Stimulated activated CD4-positive, alpha-beta T cell treated with anti-CD3 and anti-CD28 coated beads, Interleukin-1b, Interleukin-23, amount 100 ng/mL, for 48 hours (primary cell): ENCODE results near the gene CDADC1.

ENCODE experiments used
- DNase-seq: peaks from one replicate; pipeline ENCODE4 v3.0.0-alpha.2; 2020

CDADC1 gene

GRCh38 chr13:49297338-49297737 is 49.6 kb downstream of the CDADC1 start:
- no peak for DNase-seq

GRCh38 chr13:49298416-49298815 is 50.7 kb downstream of the CDADC1 start:
- no peak for DNase-seq

DNA sequence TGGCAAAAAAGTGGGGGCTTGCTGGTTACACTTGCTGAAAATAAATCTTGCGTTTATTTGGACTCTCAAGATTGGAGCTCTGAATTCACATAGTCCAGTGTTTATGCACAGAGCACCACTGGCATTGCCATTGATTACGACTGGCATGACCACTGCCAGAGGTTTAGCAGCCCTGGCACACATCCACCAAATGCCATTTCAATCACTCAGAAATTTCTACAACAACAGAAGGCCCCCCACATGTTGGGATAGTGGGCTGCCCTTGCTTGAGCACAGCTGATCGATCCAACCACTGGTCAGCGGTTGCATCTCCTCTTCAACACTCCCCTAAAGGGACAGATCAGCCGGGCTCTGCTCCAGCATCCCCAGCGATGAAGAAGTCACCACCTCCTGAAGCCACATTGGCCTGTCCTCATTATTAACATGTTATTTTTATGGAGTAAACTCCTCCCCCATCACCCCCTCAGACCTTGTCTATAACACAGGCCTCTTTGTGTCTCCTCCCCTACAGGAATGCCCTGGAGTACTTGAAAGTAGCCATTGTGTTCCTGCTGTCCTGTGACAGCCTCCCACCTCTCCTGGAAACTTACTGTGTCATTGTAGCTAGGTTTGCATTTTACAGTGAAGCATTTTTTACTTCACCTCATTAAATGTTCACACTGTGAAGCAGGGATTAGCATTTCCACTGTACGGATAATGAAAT is 51.3 kb downstream of the CDADC1 start:
- no peak for DNase-seq

DNA sequence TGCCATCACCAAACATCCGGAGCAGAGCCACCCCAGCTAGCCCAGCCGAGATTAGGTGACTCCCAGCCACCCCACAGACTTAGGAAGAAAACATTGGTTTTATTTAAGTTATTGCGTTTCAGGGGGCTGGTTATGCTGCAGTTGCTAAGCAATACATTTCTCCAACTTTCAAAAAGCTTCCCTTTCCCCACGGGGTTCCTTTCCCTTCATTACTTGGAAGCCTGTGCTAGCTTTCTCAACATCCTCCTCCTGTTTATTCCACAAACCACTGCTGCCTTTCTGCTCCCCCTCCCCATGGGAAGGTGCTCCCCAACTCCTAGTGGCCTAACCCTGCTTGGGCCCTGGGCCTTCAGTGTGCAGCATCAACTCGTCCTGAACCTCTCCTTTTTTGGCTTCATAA is 52.6 kb downstream of the CDADC1 start:
- no peak for DNase-seq

DNA sequence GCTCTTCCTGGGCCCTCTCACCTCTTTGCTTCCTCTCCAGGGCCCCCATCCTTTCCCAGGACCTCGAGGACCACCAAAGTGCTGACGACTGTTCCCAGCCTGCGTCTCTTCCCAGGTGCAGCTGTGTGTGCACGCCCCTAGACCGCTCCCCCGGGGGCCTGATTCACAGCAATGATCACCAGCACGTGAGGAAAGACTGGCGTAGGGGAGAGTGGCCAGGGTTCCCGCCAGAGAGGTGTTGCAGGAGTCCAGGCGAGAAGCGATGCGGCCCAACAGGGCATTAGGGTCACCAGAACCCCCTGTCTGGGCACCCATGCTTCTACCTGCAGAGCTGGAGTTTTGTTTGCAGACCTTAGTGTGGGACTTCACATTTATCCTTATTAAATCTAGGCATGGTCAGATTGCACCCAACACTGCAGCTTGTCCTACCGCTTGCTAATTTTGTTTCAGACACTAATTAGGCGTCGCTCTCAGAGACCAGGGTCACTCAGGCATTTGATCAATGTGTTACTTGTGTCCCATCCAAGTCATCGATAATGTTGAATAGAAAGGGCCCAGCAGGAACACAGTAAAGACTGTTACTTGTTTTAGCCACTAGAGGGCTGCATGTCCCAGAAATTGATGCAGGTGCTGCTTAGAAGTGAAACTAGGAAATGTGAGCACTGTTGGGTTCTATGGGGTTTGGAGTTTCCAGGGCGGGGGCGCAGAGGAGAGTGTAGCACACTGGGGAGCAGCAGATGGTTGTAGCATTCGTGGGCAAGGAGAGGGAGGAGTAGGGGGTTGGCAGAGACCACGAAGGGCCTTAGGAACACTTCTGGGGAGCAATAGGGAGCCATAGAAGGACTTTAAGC is 53.2 kb downstream of the CDADC1 start:
- peak; percentile 65 for DNase-seq

GRCh38 chr13:49302222-49302621 is 54.5 kb downstream of the CDADC1 start:
- DNase-seq: no peak

GRCh38 chr13:49302817-49303216 is 55.1 kb downstream of the CDADC1 start:
- no peak for DNase-seq

GRCh38 chr13:49303533-49304252 is 56.0 kb downstream of the CDADC1 start:
- DNase-seq: no peak

DNA sequence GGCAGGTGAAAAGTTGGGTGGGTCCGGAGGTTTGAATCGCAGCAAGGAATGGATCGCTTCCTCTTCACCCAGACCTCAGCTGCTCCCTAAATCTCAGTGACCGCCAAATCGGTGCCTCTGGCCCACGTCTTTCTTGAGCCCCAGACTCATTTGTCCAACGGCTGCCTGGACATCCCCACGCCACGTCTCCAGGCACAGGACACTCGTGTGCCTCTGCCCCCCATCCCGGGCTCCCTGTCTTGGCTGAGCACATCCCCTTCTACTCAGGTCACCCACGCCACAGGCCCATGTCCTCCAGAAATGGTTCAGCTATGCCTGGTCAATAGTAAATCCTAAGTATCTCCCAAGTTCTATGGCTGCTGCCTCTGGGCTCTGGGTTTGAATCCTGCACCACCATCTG is 56.6 kb downstream of the CDADC1 start:
- no peak for DNase-seq

- DNase-seq: no peak
Observed at GRCh38 chr13:49304763-49305700, 57.3 kb downstream of the CDADC1 start.

DNA sequence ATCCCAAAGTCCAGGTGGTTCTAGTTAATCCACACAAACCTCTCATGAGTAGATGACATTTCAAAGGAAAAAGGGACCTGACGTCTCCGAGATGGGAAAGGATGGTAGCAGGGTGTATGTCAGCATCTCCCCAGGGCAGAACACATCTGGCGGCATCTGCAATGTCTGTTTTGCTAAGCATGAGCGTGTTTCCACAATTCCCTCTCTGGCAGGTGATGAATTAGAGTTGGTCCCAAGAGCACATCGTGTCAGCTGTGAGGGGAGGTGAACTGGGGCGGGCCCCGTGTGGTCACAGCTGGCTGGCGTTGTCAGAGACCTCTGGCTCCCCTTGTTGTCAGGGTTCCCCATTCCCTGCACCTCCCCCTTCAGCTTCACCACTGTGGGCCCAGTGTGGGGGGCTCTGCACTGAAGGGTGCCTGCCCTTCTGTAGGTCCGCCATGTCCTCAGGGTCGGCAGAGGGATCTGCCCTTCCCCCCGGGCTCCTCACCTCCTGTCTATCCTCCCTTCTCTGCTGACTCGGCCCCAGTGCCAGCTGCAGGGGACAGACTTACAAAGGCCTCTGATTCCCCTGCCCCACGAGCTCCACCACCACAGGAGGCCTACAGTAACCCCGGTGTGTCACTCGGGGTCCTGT is 58.2 kb downstream of the CDADC1 start:
- no peak for DNase-seq

DNA sequence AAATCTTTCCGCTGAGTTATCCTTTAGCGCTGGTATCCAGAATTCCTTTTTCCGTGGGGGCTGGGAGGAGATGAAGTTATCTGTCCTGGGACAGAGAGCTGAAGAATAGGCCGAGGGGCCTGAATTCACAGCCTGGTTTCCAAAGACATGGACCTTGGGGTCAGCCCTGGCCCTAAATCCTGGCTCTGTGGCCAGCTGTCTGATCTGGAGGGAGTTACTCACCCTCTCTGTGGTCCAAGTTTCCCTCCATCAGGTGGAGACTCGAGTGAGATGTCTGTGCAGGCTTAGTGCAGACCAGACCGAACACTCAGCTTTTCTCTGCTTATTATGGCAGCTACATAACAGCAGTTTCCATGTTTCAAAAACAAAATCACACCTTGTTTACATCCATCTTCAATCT is 59.6 kb downstream of the CDADC1 start:
- no peak for DNase-seq

DNA sequence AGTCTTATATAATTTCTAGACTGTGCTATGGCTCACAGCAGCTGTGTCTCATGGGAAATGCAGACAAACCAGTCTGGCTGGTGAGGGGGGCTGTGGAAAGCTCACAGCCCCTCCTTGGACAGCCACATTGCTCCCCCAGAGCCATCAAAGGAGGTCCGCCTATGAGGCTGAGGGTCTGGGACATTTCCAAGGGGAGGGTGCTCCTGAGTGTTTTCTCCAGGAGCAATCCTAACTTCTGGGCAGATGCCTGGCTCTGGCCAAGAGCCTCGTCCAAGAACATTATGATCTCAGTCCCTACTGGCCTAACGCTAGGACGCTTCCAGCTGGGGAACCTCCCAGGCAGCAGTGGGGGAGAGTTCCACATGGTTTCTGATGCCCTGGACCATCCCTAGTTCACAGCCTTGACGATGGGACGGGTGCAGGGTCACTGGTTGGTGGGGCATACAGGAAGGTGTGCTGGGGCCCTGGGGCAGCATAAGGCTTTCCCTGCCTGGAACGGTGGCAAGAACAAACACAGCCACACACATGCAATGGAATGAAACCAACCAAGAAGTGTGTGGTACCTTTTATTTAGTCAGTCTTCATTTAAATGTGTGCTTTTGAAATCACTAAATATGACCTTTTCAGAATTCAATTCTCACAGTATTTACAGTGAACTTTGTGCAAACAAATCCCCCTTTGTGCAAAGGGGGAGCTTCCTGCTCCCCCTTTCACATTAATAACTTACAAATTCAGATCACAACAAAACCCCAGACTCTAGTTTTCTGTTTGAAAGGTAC is 60.6 kb downstream of the CDADC1 start:
- no peak for DNase-seq

DNA sequence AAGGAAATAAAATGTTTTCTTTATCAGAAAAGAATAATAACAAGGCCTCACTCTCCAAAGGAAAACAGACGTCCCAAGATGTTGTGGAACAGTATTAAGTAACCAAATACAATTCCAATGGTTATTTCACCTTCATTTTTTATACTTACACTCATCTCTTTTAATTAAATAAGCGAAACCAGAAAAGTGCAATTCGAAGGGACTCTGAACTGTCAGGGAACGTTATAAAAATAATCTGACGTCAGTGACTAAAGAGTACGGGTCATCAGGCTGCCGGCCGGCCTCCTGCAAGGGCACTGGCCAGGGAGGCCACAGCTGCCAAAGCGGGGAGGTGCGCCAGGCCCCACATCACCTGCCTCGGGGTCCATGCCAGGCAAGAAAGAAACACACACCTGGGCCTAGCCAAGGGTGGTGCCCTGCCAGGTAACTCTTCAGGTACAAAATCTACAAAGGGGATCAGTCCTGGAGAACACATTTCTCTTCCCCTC is 61.2 kb downstream of the CDADC1 start:
- no peak for DNase-seq

- DNase-seq: no peak
Observed at GRCh38 chr13:49310251-49310650, 62.5 kb downstream of the CDADC1 start.

GRCh38 chr13:49311816-49312215 is 64.1 kb downstream of the CDADC1 start:
- DNase-seq: no peak

DNA sequence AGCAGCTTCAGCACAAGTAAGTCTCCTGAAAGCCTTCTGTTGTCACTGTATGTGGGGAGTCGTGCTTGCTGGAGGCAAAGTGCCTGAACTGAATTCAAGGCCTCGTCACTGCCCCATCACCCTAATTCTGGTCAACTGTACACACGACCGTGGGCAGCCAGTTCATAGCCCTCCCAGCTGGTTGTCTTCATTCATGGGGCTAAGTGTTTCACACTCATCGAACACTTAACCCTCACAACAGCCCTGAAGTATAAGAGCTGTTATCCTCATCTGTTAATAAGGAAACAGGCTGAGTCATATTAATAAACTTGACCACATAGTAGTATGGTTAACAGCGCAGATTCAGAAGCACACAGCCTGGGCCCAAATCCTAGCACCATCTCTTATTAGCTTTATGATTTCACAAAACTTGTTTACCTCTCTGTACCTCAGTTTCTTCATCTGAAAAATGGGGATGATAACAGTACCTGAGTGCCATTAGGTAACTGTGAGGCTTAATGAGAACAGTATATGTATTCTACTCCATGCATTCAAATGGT is 66.7 kb downstream of the CDADC1 start:
- no peak for DNase-seq

DNA sequence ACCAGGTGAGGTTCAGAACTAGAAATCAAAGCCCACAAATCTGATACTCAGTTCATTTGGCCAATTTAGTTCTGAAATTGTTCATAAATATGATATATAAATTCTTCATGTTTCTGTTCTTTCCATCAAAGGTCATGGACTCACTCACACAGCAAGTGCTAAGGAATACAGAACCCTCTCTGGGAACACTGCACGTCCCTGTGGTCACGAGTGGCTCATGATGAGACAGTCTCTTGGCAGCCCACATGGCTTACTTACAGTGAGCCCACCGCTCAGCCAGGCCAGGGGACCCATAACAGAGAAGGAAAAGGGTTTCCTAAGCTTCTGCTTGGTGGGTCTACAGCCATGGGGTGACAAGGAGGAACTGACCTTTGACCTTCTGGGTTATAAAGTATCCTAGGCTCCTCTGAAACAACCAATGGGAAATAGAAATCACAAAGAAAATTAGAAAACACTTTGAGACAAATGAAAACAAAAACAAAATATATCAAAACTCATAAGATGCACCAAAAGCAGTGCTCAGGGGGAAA is 67.4 kb downstream of the CDADC1 start:
- DNase-seq: no peak

DNA sequence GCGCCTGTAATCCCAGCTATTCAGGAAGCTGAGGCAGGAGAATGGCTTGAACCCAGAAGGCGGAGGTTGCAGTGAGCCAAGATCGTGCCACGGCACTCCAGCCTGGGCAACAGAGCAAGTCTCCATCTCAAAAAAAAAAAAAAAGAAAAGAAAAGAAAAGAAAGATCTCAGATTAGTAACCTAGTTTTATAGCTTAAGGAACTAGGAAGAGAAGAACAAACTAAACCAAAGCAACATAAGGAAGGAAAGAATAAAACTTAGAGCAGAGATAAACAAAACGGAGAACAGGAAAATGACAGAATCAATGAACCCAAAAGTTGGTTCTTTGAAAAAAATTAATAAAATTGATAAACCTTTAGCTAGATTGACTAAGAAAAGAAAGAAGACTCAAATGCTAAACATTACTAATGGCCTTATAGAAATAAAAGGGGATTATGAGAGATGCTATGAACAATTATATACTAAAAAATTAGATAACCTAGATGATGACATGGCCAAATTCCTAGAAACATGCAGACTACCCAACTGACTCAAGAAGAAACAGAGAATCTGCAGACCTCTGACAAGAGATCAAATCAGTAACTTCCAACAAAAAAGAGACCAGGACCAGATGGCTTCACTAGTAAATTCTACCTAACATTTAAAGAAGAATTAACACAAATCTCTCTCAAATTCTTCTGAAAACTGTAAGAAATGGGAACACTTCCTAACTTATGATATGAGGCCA is 68.2 kb downstream of the CDADC1 start:
- DNase-seq: no peak

DNA sequence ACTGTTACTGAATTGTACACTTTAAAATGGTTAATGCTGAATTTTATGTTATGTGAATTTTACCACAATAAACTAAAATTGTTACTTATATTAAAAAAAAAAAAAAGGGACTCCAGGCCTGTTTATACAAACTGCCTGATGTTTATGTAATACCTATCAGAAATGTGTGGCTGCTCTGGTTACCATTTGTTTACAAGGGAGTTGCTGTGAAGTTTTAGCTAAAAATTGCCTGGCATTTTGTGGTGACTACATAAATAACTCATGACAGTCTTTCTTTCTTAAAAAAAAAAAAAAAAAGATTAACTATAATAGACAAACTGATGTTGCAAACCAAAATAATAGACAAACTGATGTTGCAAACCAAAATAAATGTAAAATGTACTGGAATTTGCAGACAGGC is 71.8 kb downstream of the CDADC1 start:
- no peak for DNase-seq
